NCI-H446 (cell line): Measurements from ENCODE around the gene KRT6B.
"Not testable (repeated sequence)": the region's sequence is repeated elsewhere in the genome, so short reads cannot be mapped to it uniquely, and the experiment has no call there.

ENCODE experiments used
- DNase-seq, 2 experiments: peaks; one replicate each; lab custom pipeline; 2025; lab: John Stamatoyannopoulos, UW

The KRT6B gene

GRCh38 chr12:52469853-52470252 is 17.9 kb upstream of the KRT6B start:
- DNase-seq: no peak

DNA sequence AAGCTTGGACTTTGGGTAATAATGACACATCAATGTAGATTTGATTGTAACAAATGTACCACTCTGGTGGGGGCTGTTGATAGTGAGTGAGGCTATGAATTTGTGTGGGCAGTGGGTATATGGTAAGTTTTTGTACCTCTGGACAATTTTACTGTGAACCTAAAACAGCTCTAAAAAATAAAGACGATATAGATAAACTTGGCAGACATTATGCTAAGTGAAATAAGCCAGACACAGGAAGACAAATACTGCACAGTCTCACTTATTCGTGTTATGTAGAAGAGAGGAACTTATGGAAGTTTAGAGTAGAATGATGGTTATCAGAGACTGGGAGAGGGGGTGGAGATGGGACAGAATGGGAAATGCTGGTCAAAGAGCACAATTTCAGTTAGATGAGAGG is 13.0 kb upstream of the KRT6B start:
- no peak for DNase-seq

DNA sequence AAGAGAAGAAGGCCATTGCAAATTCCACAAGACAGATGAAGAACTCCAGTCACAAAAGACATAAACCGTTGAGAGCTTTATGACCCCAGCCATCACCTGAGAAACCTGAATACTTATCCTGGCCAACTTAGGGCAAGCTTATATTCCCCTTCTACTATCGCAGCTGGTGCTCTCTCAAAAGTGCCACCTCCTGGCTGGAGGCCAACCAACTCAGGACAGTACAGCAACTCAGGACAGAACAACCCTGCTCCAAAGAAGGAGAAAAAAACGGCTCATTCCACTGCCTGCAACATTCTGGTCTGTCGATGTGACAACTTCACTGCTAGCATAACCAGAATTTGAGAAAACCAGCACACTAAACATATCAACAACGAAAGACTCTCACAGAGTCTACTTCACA is 9.7 kb upstream of the KRT6B start:
- no peak for DNase-seq

DNA sequence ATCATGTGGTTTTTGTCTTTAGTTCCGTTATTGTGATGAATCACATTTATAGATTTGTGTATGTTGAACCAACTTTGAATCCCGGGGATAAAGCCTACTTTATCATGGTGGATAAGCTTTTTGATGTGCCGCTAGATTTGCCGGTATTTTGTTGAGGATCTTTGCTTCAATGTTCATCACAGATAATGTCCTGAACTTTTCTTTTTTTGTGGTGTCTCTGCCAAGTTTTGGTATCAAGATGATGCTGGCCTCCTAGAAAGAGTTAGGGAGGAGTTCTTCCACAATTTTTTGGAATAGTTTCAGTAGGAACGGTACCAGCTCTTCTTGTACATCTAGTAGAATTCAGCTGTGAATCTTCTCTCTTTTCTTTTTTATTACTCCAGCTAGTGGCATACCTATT is 6.9 kb upstream of the KRT6B start:
- no peak for DNase-seq

GRCh38 chr12:52455821-52456220 is 3.9 kb upstream of the KRT6B start:
- no peak for DNase-seq

GRCh38 chr12:52454411-52455201 is 2.7 kb upstream of the KRT6B start:
- no peak for DNase-seq

- DNase-seq: no peak
These were observed 3.7 kb downstream of the KRT6B start for GRCh38 chr12:52448228-52448627.

GRCh38 chr12:52447196-52447595 is 4.8 kb downstream of the KRT6B start:
- DNase-seq: not testable (repeated sequence)

DNA sequence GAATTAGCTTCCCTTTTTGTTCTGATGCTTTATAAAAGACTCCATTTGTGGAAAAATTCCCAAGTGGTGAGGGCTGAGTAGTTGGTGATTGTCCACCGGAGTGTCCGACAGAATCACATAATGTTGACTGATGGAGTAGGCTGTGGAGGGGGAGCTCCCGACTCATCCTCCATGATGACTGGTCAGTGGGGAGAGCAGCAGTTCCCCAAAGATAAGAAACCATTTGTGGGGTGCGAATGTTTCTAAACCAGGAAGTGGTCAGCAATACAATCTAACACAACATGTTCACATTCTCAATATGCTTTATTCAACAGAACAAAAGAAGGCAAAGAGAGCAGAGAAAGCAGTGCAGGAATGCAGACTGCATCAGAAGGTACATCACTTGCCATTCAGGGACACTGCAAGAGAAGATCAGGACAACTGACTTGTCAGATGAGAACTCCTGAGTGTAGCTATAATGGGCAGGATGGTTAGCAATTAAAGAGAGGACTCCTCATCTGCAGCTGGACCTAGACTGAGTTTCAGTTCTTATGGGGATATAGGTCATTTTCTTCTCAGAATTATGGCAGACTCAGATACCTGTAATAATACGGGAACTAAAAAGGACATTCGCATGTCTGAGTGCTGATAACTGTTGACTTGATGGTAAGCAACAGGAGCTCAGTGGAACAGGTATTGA is 5.4 kb downstream of the KRT6B start:
- DNase-seq: no peak

DNA sequence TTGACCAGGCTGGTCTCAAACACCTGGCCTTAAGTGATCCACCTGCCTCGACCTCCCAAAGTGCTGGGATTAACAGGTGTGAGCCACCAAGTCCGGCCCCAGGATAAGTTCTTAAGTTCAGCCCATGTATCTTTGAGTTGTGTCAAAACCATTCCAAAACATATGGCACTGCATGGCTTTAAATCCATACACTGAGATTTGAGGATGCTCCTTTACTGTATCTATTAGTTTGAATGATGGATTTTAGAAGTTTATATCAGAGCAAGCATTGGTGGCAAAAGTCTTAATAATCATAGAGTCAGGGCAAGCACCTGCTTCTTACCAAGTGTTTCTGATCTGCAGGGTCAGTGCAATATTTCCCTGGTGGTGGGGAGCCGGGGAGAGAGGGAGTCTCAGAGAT is 6.1 kb downstream of the KRT6B start:
- DNase-seq: no peak

- no peak for DNase-seq
These were observed 7.0 kb downstream of the KRT6B start for GRCh38 chr12:52444647-52445595.

DNA sequence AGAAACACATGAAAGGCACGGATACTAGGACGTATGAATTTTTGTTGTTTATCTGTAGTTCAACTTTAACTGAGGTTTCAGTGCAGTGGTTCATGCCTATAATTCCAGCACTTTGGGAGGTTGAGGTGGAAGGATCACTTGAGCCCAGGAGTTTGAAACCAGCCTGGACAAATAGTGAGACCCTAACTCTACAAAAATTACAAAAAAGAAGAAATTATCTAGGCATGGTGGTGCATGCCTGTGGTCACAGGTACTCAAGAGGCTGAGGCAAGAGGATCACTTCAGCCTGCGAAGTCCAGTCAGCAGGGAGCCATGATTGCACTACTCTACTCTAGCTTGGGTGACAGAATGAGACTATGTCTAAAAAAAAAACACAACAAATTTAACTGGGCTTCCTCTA is 8.0 kb downstream of the KRT6B start:
- no peak for DNase-seq

DNA sequence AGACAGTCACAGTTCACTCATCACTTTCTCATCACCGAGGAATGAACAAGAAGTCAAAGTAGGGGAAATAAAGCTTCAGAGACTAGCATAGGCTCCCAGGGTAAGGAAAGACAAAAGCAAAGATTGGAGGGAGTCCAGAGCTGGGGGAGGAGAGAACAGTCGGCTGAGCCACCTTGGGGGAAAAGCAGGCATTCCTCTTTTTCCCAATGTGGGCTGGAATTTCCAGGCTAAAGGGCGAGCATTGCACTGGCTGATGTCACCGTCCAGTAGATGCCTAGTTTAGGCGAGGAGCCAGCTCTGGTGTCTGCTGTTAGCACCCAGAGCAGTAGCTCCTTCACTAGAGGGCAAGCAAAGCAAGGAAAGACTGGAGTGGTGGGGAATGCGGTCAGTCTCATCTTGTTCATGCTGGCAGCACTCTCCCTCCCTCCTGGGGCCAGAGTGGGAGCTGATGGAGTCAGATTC is 9.3 kb downstream of the KRT6B start:
- DNase-seq: peak in 1 of 2 experiments; percentile 2

DNA sequence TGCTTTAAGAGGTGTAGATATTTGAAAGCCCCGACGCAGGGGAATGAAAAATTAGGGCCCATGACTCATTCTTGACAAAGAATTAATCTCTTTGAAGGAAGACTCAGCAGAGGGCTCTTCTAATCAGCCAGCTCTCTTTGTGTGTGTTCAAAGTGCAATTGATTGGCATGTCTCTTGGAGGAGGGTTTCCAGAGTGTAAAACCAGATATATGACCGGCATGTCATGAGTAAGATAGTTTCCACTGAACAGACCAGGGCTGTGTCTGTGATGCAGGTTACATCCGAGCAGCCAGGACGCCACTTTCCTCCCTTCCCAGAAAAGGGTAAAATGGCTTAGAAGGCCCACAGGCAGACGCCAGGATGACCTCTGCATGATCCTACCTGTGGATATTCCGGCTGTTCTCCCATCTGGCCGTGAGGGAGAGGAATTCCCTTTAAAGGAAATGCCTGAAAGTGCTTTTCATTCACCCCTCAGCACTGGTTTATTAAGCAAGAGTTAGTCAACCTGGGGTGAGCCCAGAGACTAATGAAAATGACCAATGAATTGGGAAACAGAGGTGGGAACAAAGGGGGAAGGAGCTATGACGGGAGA is 10.5 kb downstream of the KRT6B start:
- DNase-seq: no peak

DNA sequence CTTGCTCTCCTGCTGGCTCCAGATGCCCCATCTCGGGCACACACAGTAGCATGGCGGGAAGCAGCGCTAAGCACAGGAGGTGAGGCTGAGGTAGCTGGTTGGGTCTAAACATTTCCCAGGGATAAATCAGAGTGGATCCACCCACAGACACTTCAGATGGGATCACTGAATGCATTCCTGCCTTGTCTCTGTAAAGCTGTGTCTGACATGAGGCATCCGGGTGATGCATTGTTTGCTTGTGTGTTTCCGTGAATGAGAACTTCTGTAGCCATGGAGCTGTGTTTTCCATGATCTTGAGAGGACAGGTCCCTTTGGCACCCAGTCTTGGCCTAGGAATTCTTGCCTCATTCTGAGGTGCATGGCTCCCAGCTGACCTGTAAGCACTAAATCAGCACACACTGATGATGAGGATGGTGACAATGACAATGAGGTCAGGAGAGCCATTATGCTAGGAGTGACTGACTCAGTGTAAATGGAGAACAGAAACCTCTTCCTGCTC is 11.1 kb downstream of the KRT6B start:
- DNase-seq: no peak

DNA sequence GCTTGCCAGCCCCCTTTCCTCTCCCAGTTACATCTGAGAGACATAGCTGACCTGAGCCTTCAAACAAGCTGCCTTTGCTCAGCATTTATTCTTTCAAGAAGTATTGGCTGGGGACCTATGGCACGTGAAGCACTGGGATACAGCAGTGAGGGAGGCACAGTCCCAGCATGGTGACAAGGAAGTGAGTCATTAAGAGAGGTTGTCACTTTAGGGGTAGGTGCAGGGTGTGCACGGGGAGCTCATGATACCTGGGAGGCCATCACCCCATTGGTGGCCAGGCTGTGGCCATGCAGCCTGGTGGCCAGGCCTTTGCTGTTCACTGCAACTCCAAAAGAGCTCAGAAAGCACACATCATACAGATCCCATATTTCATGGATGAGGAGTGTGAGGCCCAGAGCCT is 12.1 kb downstream of the KRT6B start:
- DNase-seq: no peak

DNA sequence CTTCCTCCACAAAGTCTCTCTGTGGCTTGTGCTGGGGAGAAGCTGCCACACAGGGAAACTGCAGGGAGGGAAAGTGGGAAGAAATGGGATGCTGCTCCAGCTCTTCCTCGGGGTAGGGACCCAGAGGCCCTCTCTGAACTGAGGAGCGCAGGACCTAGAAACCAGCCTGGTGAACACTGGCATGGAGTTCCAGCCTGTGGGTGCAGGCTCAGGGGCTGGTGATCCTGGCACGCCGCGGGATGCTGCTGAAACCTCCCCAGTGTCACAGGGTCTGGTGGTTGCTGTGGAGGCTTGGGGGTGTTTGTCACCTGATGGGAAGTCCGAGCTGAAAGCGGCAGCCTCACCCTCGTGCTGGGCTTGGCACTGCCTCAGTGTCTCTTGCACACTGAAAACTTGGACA is 12.5 kb downstream of the KRT6B start:
- DNase-seq: no peak

- no peak for DNase-seq
These were observed 13.3 kb downstream of the KRT6B start for GRCh38 chr12:52438305-52439301.

GRCh38 chr12:52437508-52437907 is 14.4 kb downstream of the KRT6B start:
- no peak for DNase-seq

DNA sequence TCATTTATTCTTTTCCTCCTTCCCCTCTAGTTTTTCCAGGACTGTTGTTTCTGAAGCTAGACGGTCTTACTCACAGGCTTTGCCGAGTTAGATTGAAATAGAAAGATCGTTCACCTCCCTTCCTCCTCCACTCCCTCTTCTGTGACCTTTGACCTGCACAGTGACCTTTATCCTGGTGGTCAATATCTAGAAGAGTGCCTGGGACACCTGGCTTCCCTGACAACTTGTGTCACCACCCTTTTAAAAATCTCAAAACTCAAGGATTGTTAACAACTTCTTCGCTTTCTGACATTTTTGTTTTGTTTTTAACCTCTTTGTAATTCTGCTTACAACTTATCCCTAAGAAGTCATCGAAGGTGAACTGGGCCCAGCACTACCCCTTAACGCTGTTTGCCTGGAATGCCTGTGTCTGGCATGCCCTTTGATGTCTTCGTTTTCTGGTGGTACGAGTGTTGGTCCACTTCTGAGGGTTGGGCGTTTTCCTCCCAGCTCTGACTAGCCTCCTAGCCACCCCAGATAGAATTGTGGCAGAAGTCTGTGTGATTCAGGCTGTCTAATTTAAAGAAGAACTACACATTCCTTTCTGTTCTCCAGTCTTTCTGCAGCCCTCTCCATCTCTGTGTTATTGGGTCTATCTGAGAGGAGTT is 15.0 kb downstream of the KRT6B start:
- no peak for DNase-seq
